NCI-H345 (cell line): ENCODE data around the gene CLEC16A.
A peak's percentile ranks its signal among the peaks of the same experiment; 100 is the strongest.
"Not testable (repeated sequence)": the region's sequence is repeated elsewhere in the genome, so short reads cannot be mapped to it uniquely, and the experiment has no call there.

ENCODE experiments used
- DNase-seq: peaks from one replicate; lab custom pipeline; 2025; lab: John Stamatoyannopoulos, UW

The CLEC16A gene

GRCh38 chr16:11101283-11101682 lies 156.9 kb downstream of the CLEC16A start:
- no peak for DNase-seq

- DNase-seq = no peak
These were observed 157.5 kb downstream of the CLEC16A start for GRCh38 chr16:11101695-11102522.

- DNase-seq = no peak
These were observed 158.1 kb downstream of the CLEC16A start for GRCh38 chr16:11102523-11102898.

- DNase-seq = not testable (repeated sequence)
These were observed 158.9 kb downstream of the CLEC16A start for GRCh38 chr16:11103301-11103700.

- no peak for DNase-seq
These were observed 160.0 kb downstream of the CLEC16A start for GRCh38 chr16:11104168-11105037.

GRCh38 chr16:11105038-11105903 lies 160.9 kb downstream of the CLEC16A start:
- no peak for DNase-seq

GRCh38 chr16:11106726-11107125 lies 162.4 kb downstream of the CLEC16A start:
- DNase-seq = no peak

- no peak for DNase-seq
These were observed 163.6 kb downstream of the CLEC16A start for GRCh38 chr16:11107780-11108465.

- DNase-seq = no peak
These were observed 164.1 kb downstream of the CLEC16A start for GRCh38 chr16:11108466-11108805.

- DNase-seq = no peak
These were observed 165.2 kb downstream of the CLEC16A start for GRCh38 chr16:11109566-11109965.

GRCh38 chr16:11111150-11111549 lies 166.8 kb downstream of the CLEC16A start:
- no peak for DNase-seq

GRCh38 chr16:11111856-11112634 lies 167.7 kb downstream of the CLEC16A start:
- no peak for DNase-seq

- DNase-seq = peak; percentile 68
These were observed 168.5 kb downstream of the CLEC16A start for GRCh38 chr16:11112723-11113348.

- DNase-seq = no peak
These were observed 170.2 kb downstream of the CLEC16A start for GRCh38 chr16:11114366-11115164.

- DNase-seq = no peak
These were observed 173.3 kb downstream of the CLEC16A start for GRCh38 chr16:11117576-11118211.

- DNase-seq = no peak
These were observed 174.1 kb downstream of the CLEC16A start for GRCh38 chr16:11118479-11118878.

GRCh38 chr16:11121083-11121608 lies 176.8 kb downstream of the CLEC16A start:
- no peak for DNase-seq

- peak; percentile 35 for DNase-seq
These were observed 177.7 kb downstream of the CLEC16A start for GRCh38 chr16:11121914-11122692.
